GM10248 (cell line): Measurements from ENCODE around the gene KIF26B.
A peak's percentile ranks its signal among the peaks of the same experiment; 100 is the strongest.

ENCODE experiments used
- CTCF ChIA-PET: fragments of 300-600 bp; sonication (Branson Sonifier 250); formaldehyde crosslinking; extraction: SDS; loops from one replicate; lab custom pipeline; 2021; ENCODE audit warnings: antibody characterized with exemption; lab: Yijun Ruan, JAX
- POLR2A ChIA-PET: fragments of 350-650 bp; sonication (Branson Sonifier 250); formaldehyde crosslinking; extraction: SDS; loops from one replicate; lab custom pipeline; 2020; ENCODE audit warnings: antibody characterized with exemption; lab: Yijun Ruan, JAX
- DNase-seq: peaks from one replicate; pipeline ENCODE4 v3.0.0; 2012; ENCODE audit errors: extremely low spot score
- CTCF ChIP-seq: IDR thresholded peaks from 2 replicates; pipeline ENCODE4 v1.5.1; 2012; ENCODE audit warnings: mild to moderate bottlenecking, low read depth; ENCODE audit errors: extremely low read depth, missing control alignments, control extremely low read depth

KIF26B gene

GRCh38 chr1:245500546-245500945 lies 345.8 kb downstream of the KIF26B start:
- DNase-seq: no peak
- no peak for TF ChIP-seq CTCF
- ChIA-PET POLR2A (no interaction called here), CTCF (interaction anchor here (1.1 kb wide), 1 partner anchor 17 kb away, joined by 3 read pairs; no protein-coding TSS in a partner anchor)

GRCh38 chr1:245501633-245502032 lies 346.8 kb downstream of the KIF26B start:
- POLR2A ChIA-PET: no interaction called here
- no peak for DNase-seq
- CTCF ChIA-PET: no interaction called here
- TF ChIP-seq CTCF: no peak

- TF ChIP-seq CTCF: no peak
- DNase-seq: no peak
- POLR2A ChIA-PET: no interaction called here
- CTCF ChIA-PET: interaction anchor here (0.7 to 1.6 kb wide), 5 partner anchors 9 to 82 kb away, joined by 3 to 4 read pairs (median 3); no protein-coding TSS in a partner anchor
Observed at GRCh38 chr1:245503548-245503947, 348.8 kb downstream of the KIF26B start.

- CTCF ChIA-PET: no interaction called here
- POLR2A ChIA-PET: no interaction called here
- TF ChIP-seq CTCF: no peak
- DNase-seq: no peak
Observed at GRCh38 chr1:245510144-245510543, 355.4 kb downstream of the KIF26B start.

- CTCF ChIA-PET: interaction anchor here (1.2 to 2.9 kb wide), 2 partner anchors 8 to 10 kb away, joined by 3 to 7 read pairs; no protein-coding TSS in a partner anchor
- no peak for DNase-seq
- POLR2A ChIA-PET: no interaction called here
- no peak for TF ChIP-seq CTCF
Observed at GRCh38 chr1:245512181-245512888, 357.6 kb downstream of the KIF26B start.

GRCh38 chr1:245512980-245513578 lies 358.3 kb downstream of the KIF26B start:
- CTCF ChIA-PET: interaction anchor here (1.2 to 2.9 kb wide), 3 partner anchors 9 to 13 kb away, joined by 3 to 7 read pairs (median 3); no protein-coding TSS in a partner anchor
- POLR2A ChIA-PET: no interaction called here
- no peak for TF ChIP-seq CTCF
- peak; percentile 29 for DNase-seq
